Endodermal cell (in vitro differentiated cells): Measurements from ENCODE around the gene RAB5IF. TPM values are rescaled to one million over a fixed set of nuclear protein-coding genes. Genes with fewer than 3 reads are reported as not detected.

Source experiments
- DNase-seq: peaks from one replicate; pipeline ENCODE4 v3.0.0-alpha.2; 2017
- H3K27ac ChIP-seq: 2 replicates; pipeline ENCODE4 v1.5.1; 2013; ENCODE audit warnings: mild to moderate bottlenecking, low read depth, low read length, moderate library complexity
- H3K27me3 ChIP-seq: 2 replicates; pipeline ENCODE4 v1.6.1; 2013; ENCODE audit warnings: mild to moderate bottlenecking, low read length, moderate library complexity; ENCODE audit not compliant: insufficient read depth, control insufficient read depth, poor library complexity, severe bottlenecking
- H3K36me3 ChIP-seq: 2 replicates; pipeline ENCODE4 v1.7.0; 2013; ENCODE audit warnings: mild to moderate bottlenecking, low read length, moderate library complexity; ENCODE audit not compliant: control insufficient read depth, insufficient read depth
- H3K4me1 ChIP-seq: one replicate; pipeline ENCODE4 v1.7.0; 2013; ENCODE audit warnings: low read length; ENCODE audit not compliant: control insufficient read depth, insufficient read depth
- H3K4me3 ChIP-seq: 2 replicates; pipeline ENCODE4 v1.5.1; 2013; ENCODE audit warnings: mild to moderate bottlenecking, low read length, moderate library complexity
- H3K9ac ChIP-seq: 2 replicates; pipeline ENCODE4 v1.6.1; 2013; ENCODE audit warnings: mild to moderate bottlenecking, low read length, moderate library complexity; ENCODE audit not compliant: poor library complexity, severe bottlenecking; ENCODE audit errors: extremely low read depth
- H3K9me3 ChIP-seq: 2 replicates; pipeline ENCODE4 v1.6.1; 2013; ENCODE audit warnings: mild to moderate bottlenecking, low read length, moderate library complexity; ENCODE audit not compliant: control insufficient read depth
- H3K27ac Mint-ChIP-seq: 2 replicates; pipeline ENCODE4 v1.8.0; 2020; ENCODE audit warnings: mixed read lengths
- H3K27me3 Mint-ChIP-seq: 2 replicates; pipeline ENCODE4 v1.8.0; 2021; ENCODE audit warnings: mild to moderate bottlenecking, mixed read lengths; ENCODE audit not compliant: insufficient read depth
- H3K36me3 Mint-ChIP-seq: 2 replicates; pipeline ENCODE4 v1.8.0; 2020; ENCODE audit warnings: low read depth, mixed read lengths
- H3K4me1 Mint-ChIP-seq: 2 replicates; pipeline ENCODE4 v1.8.0; 2020; ENCODE audit warnings: mixed read lengths
- H3K4me3 Mint-ChIP-seq: 2 replicates; pipeline ENCODE4 v1.8.0; 2020; ENCODE audit warnings: mild to moderate bottlenecking, moderate library complexity, mixed read lengths
- H3K9me3 Mint-ChIP-seq: 2 replicates; pipeline ENCODE4 v1.8.0; 2020; ENCODE audit warnings: mild to moderate bottlenecking, mixed read lengths
- WGBS, 2 experiments: methylation state at CpG; one replicate each; pipeline versions ENCODE4 v1.1.5 to v1.1.7; 2013; ENCODE audit warnings: missing lambda C conversion rate in 2 of 2, mixed read lengths in 1 of 2; ENCODE audit not compliant: insufficient coverage in 1 of 2, insufficient read length in 1 of 2; 5-methylcytosine and 5-hydroxymethylcytosine counted together
- total RNA-seq, 2 donors: library from RNA; stranded (reverse); fragmentation: NEBNext Ultra II Directional in 1 of 2; extraction: Animal tissue kit (Norgen Biotek cat#: 25700) in 1 of 2; gene quantifications; 2 replicates in 1 of 2; 3 replicates in 1 of 2; pipeline ENCODE4 v1.2.1, GENCODE V29; 2021
- TF ChIP-seq, protein P1 (sequence below): fragments of 200-600 bp; sonication (generic); conservative IDR thresholded peaks from 2 replicates; pipeline ENCODE4 v1.5.0; 2021; ENCODE audit warnings: antibody characterized with exemption, mild to moderate bottlenecking

Gene RAB5IF
- total RNA-seq, 2 donors from 2014 or later = 98.9 to 99.9 TPM

DNA sequence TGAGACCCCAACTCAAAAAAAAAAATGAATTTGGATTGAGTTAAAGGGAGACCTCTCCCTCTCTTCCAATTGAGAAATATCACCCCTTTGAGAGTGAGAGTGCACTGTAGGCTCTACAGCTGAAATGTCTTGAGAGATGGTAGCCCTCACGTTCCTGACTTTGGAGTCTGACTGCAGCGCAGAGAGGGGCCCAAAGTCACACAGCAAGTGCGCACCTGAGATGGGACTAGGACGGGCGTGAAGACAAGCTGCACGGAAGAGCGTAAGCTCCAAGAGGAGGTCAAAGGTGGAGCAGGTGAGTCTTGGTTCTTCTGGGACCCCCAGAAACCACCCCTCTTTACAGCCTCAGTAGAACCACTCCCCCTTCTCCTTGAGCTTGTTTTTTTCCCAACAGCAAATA lies 39.8 kb downstream of the RAB5IF start:
- Histone ChIP-seq H3K4me1 (peaks cover 13% of the 10 kb centered on the region), H3K9me3 (no peaks in the 10 kb centered on the region), H3K36me3 (no peaks in the 10 kb centered on the region), H3K9ac (no peak overlapping the region), H3K27ac (no peak overlapping the region), H3K27me3 (no peaks in the 10 kb centered on the region), H3K4me3 (no peak overlapping the region)
- Mint-ChIP-seq H3K4me3 (no peak overlapping the region), H3K27ac (peak overlapping the region; percentile 26), H3K9me3 (no peaks in the 10 kb centered on the region), H3K36me3 (no peaks in the 10 kb centered on the region), H3K27me3 (no peaks in the 10 kb centered on the region), H3K4me1 (peaks cover 46% of the 10 kb centered on the region)
- 92 to 100% methylated on average over 7 of the region's 7 CpGs for whole genome bisulfite sequencing, 2 experiments
- TF ChIP-seq, protein P1, sequence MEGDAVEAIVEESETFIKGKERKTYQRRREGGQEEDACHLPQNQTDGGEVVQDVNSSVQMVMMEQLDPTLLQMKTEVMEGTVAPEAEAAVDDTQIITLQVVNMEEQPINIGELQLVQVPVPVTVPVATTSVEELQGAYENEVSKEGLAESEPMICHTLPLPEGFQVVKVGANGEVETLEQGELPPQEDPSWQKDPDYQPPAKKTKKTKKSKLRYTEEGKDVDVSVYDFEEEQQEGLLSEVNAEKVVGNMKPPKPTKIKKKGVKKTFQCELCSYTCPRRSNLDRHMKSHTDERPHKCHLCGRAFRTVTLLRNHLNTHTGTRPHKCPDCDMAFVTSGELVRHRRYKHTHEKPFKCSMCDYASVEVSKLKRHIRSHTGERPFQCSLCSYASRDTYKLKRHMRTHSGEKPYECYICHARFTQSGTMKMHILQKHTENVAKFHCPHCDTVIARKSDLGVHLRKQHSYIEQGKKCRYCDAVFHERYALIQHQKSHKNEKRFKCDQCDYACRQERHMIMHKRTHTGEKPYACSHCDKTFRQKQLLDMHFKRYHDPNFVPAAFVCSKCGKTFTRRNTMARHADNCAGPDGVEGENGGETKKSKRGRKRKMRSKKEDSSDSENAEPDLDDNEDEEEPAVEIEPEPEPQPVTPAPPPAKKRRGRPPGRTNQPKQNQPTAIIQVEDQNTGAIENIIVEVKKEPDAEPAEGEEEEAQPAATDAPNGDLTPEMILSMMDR = no peak
- DNase-seq = no peak

DNA sequence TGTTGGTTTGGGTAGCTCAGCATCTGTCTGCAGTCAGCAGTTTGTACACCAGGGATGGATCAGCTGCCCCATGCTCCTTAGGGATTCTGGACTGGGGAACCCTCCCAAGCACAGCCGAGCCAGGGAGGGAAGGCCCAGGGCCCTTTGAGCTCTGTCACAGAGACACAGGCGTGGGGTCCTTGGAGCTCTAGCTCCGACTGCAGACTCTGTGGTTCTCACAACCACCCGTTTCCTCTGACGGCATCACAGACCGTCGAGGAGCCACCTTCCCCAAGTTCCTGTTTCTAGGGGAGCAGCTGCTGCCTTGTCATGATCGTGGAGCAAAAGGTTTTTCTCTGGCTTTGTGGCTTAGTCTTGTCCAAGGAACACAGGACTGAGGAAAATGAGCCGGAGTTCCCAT lies 40.4 kb downstream of the RAB5IF start, which contains the start of gene SLA2:
Gene SLA2 (minus strand): TSS at position 199 of the 400 bp plus-strand sequence. CDS start 4,861 bp downstream, outside the sequence.
- peaks cover 46% of the 10 kb centered on the region for H3K4me1 Mint-ChIP-seq
- H3K27me3 Mint-ChIP-seq = no peaks in the 10 kb centered on the region

DNA sequence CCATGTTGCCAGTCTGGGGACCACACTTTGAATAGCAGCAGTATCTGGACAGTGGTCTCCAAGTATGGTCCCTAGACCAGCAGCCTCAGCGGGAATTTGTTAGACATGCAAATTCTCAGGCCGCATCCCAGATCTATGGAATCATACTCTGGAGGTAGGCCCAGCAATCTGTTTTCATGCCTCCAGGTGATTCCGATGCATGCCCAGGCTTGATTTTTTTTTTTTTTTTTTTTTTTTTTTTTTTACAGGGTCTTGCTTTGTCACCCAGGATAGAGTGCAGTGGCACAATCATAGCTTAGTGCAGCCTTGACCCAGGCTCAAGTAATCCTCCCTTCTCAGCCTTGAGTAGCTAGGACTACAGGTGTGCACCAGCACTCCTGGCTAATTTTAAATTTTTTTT lies 41.1 kb downstream of the RAB5IF start:
- peaks cover 6% of the 10 kb centered on the region for H3K36me3 Mint-ChIP-seq
- no peak overlapping the region for H3K4me3 Mint-ChIP-seq
- no peaks in the 10 kb centered on the region for H3K9me3 ChIP-seq
- H3K27ac Mint-ChIP-seq = peak overlapping the region; percentile 65
- DNase-seq = no peak
- no peak overlapping the region for H3K4me3 ChIP-seq
- H3K27me3 Mint-ChIP-seq = no peaks in the 10 kb centered on the region
- H3K9me3 Mint-ChIP-seq = no peaks in the 10 kb centered on the region
- no peaks in the 10 kb centered on the region for H3K36me3 ChIP-seq
- H3K27ac ChIP-seq = no peak overlapping the region
- no peaks in the 10 kb centered on the region for H3K27me3 ChIP-seq
- WGBS, 2 experiments = 90 to 91% methylated on average over 3 of the region's 3 CpGs
- H3K4me1 Mint-ChIP-seq = peaks cover 42% of the 10 kb centered on the region
- H3K9ac ChIP-seq = no peak overlapping the region
- TF ChIP-seq, protein P1 = no peak
- peaks cover 13% of the 10 kb centered on the region for H3K4me1 ChIP-seq

More for the DNA sequence above, 40.4 kb downstream of the RAB5IF start, which contains the start of gene SLA2:
- Mint-ChIP-seq H3K9me3 (no peaks in the 10 kb centered on the region), H3K27ac (peak within 1 kb of the TSS; percentile 65), H3K36me3 (no peaks in the 10 kb centered on the region), H3K4me3 (no peak within 1 kb of the TSS)
- TF ChIP-seq, protein P1 = no peak
- no peak within 1 kb of the TSS for H3K9ac ChIP-seq
- H3K36me3 ChIP-seq = no peaks in the 10 kb centered on the region
- no peaks in the 10 kb centered on the region for H3K27me3 ChIP-seq
- no peak for DNase-seq
- peaks cover 13% of the 10 kb centered on the region for H3K4me1 ChIP-seq
- no peak within 1 kb of the TSS for H3K27ac ChIP-seq
- WGBS, 2 experiments = 81 to 90% methylated on average over 9 of the region's 9 CpGs
- no peaks in the 10 kb centered on the region for H3K9me3 ChIP-seq
- H3K4me3 ChIP-seq = no peak within 1 kb of the TSS
